Neural crest cell (in vitro differentiated cells): ENCODE data around the gene ARMH4. TPM values are rescaled to one million over a fixed set of nuclear protein-coding genes. Genes with fewer than 3 reads are reported as not detected.

Experiments used
- DNase-seq: peaks from one replicate; pipeline ENCODE4 v3.0.0; 2021; ENCODE audit warnings: low read depth, mixed read lengths, low spot score
- H3K27ac Mint-ChIP-seq: one replicate; pipeline ENCODE4 v1.8.0; 2021; ENCODE audit warnings: mild to moderate bottlenecking, mixed read lengths; ENCODE audit not compliant: unreplicated experiment
- H3K27me3 Mint-ChIP-seq: 2 replicates; pipeline ENCODE4 v1.8.0; 2021; ENCODE audit warnings: low read depth, mild to moderate bottlenecking, mixed read lengths
- H3K36me3 Mint-ChIP-seq: 2 replicates; pipeline ENCODE4 v1.8.0; 2021; ENCODE audit warnings: low read depth, mild to moderate bottlenecking, mixed read lengths
- H3K4me1 Mint-ChIP-seq: 2 replicates; pipeline ENCODE4 v1.8.0; 2021; ENCODE audit warnings: mixed read lengths
- H3K4me3 Mint-ChIP-seq: one replicate; pipeline ENCODE4 v1.8.0; 2021; ENCODE audit warnings: mild to moderate bottlenecking, mixed read lengths
- H3K9me3 Mint-ChIP-seq: 2 replicates; pipeline ENCODE4 v1.8.0; 2021; ENCODE audit warnings: mixed read lengths
- CTCF ChIP-seq: fragments of 200-600 bp; sonication (generic); conservative IDR thresholded peaks from 2 replicates; pipeline ENCODE4 v1.5.0; 2021; ENCODE audit warnings: antibody characterized with exemption, mild to moderate bottlenecking
- total RNA-seq: library from RNA; stranded (reverse); gene quantifications from 2 replicates; pipeline ENCODE4 v1.2.1, GENCODE V29; 2021

ARMH4 gene
- total RNA-seq, 1 donor from 2014 or later, result 36.2 TPM

GRCh38 chr14:58066115-58066514, 85.9 kb downstream of the ARMH4 start:
- no peak for DNase-seq
- H3K27me3 Mint-ChIP-seq, result no peaks in the 10 kb centered on the region
- H3K9me3 Mint-ChIP-seq, result no peaks in the 10 kb centered on the region
- H3K4me1 Mint-ChIP-seq, result no peaks in the 10 kb centered on the region
- peaks cover 7% of the 10 kb centered on the region for H3K36me3 Mint-ChIP-seq
- TF ChIP-seq CTCF, result no peak
- H3K27ac Mint-ChIP-seq, result no peak overlapping the region
- H3K4me3 Mint-ChIP-seq, result no peak overlapping the region

- Mint-ChIP-seq H3K27me3 (no peaks in the 10 kb centered on the region), H3K27ac (peak overlapping the region; percentile 5), H3K4me1 (no peaks in the 10 kb centered on the region), H3K9me3 (no peaks in the 10 kb centered on the region), H3K4me3 (no peak overlapping the region), H3K36me3 (peaks cover 3% of the 10 kb centered on the region)
- no peak for TF ChIP-seq CTCF
- DNase-seq, result no peak
Observed at GRCh38 chr14:58061581-58061980, 90.4 kb downstream of the ARMH4 start.

GRCh38 chr14:58060898-58061297, 91.1 kb downstream of the ARMH4 start:
- Mint-ChIP-seq H3K27me3 (no peaks in the 10 kb centered on the region), H3K4me3 (no peak overlapping the region), H3K9me3 (no peaks in the 10 kb centered on the region), H3K27ac (peak overlapping the region; percentile 5), H3K4me1 (no peaks in the 10 kb centered on the region), H3K36me3 (no peaks in the 10 kb centered on the region)
- no peak for TF ChIP-seq CTCF
- DNase-seq, result no peak

GRCh38 chr14:58060077-58060476, 91.9 kb downstream of the ARMH4 start:
- H3K4me1 Mint-ChIP-seq, result no peaks in the 10 kb centered on the region
- H3K4me3 Mint-ChIP-seq, result no peak overlapping the region
- no peak for DNase-seq
- TF ChIP-seq CTCF, result no peak
- H3K9me3 Mint-ChIP-seq, result no peaks in the 10 kb centered on the region
- no peaks in the 10 kb centered on the region for H3K36me3 Mint-ChIP-seq
- H3K27me3 Mint-ChIP-seq, result no peaks in the 10 kb centered on the region
- H3K27ac Mint-ChIP-seq, result no peak overlapping the region

GRCh38 chr14:58059126-58059525, 92.9 kb downstream of the ARMH4 start:
- DNase-seq, result no peak
- no peak overlapping the region for H3K27ac Mint-ChIP-seq

More at GRCh38 chr14:58059126-58059525, 92.9 kb downstream of the ARMH4 start:
- Mint-ChIP-seq H3K4me3 (no peak overlapping the region), H3K36me3 (no peaks in the 10 kb centered on the region), H3K4me1 (no peaks in the 10 kb centered on the region), H3K9me3 (no peaks in the 10 kb centered on the region), H3K27me3 (no peaks in the 10 kb centered on the region)
- no peak for TF ChIP-seq CTCF
